Astrocyte of the spinal cord (primary cell): ENCODE results near the gene OSER1.

Experiments used
- DNase-seq: peaks from one replicate; pipeline ENCODE4 v3.0.0; 2011; ENCODE audit warnings: low read depth, low spot score
- H3K4me3 ChIP-seq: 2 replicates; pipeline ENCODE4 v1.5.1; 2011; ENCODE audit warnings: low read depth, mild to moderate bottlenecking, low read length, moderate library complexity
- in situ Hi-C: cut with HindIII; loops from 2 replicates; pipeline ENCODE4 v1.10.0; 2017; ENCODE audit warnings: low sequenced_read_pairs
- TF ChIP-seq, protein P1 (sequence below): IDR thresholded peaks from 2 replicates; pipeline ENCODE4 v1.5.1; 2012; ENCODE audit warnings: low read depth, mild to moderate bottlenecking, low read length, inconsistent platforms

The OSER1 gene

DNA sequence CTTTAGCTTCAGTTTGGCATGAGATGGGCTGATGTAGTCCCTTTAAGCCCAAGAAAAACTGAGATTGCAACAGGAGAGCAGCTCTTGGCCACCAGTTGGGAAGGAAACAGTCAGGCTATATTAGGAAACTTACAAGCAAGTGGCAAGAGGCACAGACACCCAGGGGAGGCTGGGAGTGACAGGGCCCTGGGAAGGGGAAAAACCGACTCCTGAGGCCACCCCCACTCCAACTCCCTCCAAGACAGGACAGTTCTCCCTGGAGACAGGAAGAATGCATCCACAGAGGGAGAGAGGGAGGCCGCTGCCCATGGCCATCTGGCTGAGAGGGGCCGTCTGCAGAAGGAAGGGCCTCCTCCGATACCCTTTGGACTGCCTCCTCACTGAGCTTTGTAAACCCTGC lies 44.1 kb downstream of the OSER1 start:
- TF ChIP-seq, protein P1, sequence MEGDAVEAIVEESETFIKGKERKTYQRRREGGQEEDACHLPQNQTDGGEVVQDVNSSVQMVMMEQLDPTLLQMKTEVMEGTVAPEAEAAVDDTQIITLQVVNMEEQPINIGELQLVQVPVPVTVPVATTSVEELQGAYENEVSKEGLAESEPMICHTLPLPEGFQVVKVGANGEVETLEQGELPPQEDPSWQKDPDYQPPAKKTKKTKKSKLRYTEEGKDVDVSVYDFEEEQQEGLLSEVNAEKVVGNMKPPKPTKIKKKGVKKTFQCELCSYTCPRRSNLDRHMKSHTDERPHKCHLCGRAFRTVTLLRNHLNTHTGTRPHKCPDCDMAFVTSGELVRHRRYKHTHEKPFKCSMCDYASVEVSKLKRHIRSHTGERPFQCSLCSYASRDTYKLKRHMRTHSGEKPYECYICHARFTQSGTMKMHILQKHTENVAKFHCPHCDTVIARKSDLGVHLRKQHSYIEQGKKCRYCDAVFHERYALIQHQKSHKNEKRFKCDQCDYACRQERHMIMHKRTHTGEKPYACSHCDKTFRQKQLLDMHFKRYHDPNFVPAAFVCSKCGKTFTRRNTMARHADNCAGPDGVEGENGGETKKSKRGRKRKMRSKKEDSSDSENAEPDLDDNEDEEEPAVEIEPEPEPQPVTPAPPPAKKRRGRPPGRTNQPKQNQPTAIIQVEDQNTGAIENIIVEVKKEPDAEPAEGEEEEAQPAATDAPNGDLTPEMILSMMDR = no peak
- in situ Hi-C loops = no loop called here
- no peak overlapping the region for H3K4me3 ChIP-seq
- DNase-seq = peak; percentile 37

DNA sequence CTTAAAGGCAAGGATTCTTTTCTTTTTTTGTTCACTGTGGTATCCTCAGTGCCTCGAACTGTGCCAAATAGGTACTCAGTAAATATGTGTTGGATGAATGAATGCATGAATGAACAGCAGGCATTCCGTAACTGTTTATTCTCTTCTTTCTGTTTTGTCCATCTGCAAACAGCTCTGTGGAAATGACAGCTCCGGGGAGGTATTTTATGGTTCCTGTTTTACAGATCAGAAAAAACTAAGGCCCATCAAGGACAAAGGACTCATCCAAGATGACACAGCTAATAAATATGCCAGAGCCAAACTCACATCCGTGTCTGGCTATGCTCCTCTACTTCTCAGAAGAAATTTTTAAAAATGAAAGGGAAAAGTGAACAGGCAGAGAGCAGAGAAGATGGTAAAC lies 44.6 kb downstream of the OSER1 start:
- peak; percentile 47 for DNase-seq
- in situ Hi-C loops = no loop called here
- TF ChIP-seq, protein P1 = no peak
- no peak overlapping the region for H3K4me3 ChIP-seq

DNA sequence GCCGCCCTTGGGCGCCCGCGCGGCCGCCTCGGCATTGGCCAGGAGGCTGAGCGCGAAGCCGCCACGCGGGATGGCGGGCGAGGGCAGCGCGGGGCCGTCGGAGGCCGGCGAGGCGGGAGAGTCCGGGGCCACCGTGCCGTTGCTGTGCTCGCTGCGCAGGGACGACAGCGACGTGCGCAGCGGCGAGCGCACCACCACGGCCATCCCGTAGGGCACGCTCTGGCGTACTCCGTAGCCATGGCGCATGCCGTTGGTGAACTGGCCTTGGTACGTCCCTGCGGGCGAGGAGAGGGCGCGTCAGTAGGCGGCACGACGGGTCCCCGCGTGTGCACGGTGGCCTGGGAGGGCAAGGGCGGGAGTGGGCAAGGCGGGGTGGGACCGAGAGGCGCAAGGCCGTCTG lies 50.4 kb downstream of the OSER1 start:
- TF ChIP-seq, protein P1 = no peak
- in situ Hi-C loops = no loop called here
- DNase-seq = no peak
- no peak overlapping the region for H3K4me3 ChIP-seq

DNA sequence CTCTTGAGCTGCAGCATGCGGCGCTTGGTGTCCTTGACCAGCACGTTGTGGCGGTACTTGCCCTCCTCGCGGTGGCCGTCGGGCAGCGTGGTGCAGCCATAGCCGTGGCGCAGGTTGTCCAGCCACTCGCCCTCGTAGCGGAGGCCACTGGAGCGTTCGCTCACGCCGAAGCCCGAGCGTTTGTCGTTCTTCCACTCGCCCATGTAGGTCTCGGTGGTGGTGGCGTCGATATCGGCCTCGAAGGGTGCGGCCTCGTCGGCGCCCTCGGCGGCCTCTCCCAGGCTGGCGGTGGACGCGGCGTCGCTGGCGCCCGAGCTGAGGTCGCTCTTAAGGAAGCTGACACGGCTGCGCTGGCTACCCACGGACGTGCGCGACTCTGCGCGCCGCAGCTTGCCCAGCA lies 50.9 kb downstream of the OSER1 start:
- TF ChIP-seq, protein P1 = no peak
- no peak for DNase-seq
- in situ Hi-C loops = no loop called here
- no peak overlapping the region for H3K4me3 ChIP-seq

DNA sequence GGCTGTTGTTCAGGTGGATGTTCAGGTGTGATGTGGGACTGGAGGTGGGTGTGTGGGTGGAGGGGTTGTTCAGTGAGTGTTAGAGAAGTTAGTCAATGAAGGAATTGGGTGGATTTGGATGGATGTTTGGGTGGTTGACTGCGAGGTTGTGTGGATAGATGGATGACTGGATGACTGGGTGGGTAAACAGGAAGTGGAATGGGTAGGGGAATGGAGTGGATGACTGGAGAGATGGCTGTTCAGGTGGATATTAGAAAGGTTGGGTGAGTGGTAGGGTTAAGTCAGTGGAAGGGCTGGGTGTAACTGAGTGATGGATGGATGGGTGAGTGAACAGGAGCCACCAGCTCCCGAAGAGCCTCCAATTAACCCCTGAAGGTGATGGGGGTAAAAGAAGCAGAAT lies 51.4 kb downstream of the OSER1 start:
- TF ChIP-seq, protein P1 = no peak
- in situ Hi-C loops = no loop called here
- H3K4me3 ChIP-seq = no peak overlapping the region
- DNase-seq = no peak

DNA sequence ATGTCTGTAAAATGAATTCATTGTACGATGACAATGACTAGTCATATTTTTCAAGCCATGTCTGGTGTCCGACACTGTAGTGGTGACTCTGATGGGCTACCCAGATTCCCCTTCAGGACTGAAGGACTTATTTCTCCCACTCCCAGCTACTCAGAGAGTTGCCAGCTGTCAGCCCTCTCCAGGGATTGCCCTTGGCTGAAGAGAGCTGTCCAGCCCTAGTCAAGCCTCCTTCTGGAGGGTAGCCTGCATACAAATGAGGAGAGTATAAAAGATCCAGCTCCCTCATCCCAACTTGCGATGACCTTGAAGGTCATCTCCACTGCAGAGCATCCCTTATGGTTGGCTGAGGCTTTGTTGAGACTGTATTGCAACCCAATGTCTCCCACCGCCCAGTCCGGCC lies 53.5 kb downstream of the OSER1 start:
- TF ChIP-seq, protein P1 = no peak
- in situ Hi-C loops = no loop called here
- no peak for DNase-seq
- H3K4me3 ChIP-seq = no peak overlapping the region

DNA sequence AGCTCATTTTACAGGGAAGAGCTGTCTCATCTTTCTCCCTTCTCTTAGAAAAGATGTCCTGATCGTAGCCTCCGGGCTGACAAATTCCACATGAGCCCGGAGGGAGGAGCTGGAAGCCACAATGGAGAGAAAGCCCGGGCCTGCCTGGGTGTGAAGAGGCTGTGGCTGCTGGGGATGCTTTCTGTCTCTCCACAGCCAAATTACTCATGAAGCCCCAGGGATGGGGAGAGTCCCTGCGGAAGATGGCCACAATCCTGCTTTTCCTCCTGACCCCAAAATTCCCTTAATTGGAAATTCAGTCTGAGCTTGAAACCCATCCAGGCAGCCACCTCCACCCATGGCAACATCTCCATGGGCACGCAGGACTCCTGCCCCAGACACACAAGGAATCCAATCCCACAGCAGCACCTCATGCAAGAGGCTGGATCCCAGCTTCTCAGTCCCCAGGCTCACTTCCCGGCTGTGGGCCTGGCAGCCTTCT lies 56.0 kb downstream of the OSER1 start:
- DNase-seq = no peak
- TF ChIP-seq, protein P1 = peak; percentile 8
- in situ Hi-C loops = no loop called here
- H3K4me3 ChIP-seq = no peak overlapping the region
